Stimulated activated CD8-positive, alpha-beta memory T cell treated with anti-CD3 and anti-CD28 coated beads, Interleukin-7, amount 100 ng/mL, for 48 hours (primary cell): ENCODE results near the gene SH3RF3.

Experiments used
- DNase-seq, 2 donors: peaks; one replicate each; pipeline ENCODE4 v3.0.0-alpha.2; 2020; ENCODE audit warnings: low read depth in 1 of 2; ENCODE audit errors: extremely low read depth in 1 of 2

Gene SH3RF3

GRCh38 chr2:109456776-109457175 lies 327.8 kb downstream of the SH3RF3 start:
- no peak for DNase-seq

- DNase-seq, result no peak
Measured at GRCh38 chr2:109457366-109457765, 328.4 kb downstream of the SH3RF3 start.

GRCh38 chr2:109457794-109458193 lies 328.8 kb downstream of the SH3RF3 start:
- DNase-seq, result no peak

- DNase-seq, result no peak
Measured at GRCh38 chr2:109458512-109458911, 329.5 kb downstream of the SH3RF3 start.

GRCh38 chr2:109459485-109459884 lies 330.5 kb downstream of the SH3RF3 start:
- no peak for DNase-seq

- DNase-seq, result no peak
Measured at GRCh38 chr2:109460553-109461324, 331.7 kb downstream of the SH3RF3 start.

- DNase-seq, result no peak
Measured at GRCh38 chr2:109463236-109463635, 334.2 kb downstream of the SH3RF3 start.

GRCh38 chr2:109463891-109464290 lies 334.9 kb downstream of the SH3RF3 start:
- DNase-seq, result no peak

- no peak for DNase-seq
Measured at GRCh38 chr2:109466674-109467575, 337.9 kb downstream of the SH3RF3 start.

- no peak for DNase-seq
Measured at GRCh38 chr2:109467701-109468100, 338.7 kb downstream of the SH3RF3 start.

GRCh38 chr2:109468893-109469292 lies 339.9 kb downstream of the SH3RF3 start:
- no peak for DNase-seq

- DNase-seq, result no peak
Measured at GRCh38 chr2:109471658-109472057, 342.7 kb downstream of the SH3RF3 start.

GRCh38 chr2:109472331-109472959 lies 343.4 kb downstream of the SH3RF3 start:
- no peak for DNase-seq

- no peak for DNase-seq
Measured at GRCh38 chr2:109472974-109473373, 344.0 kb downstream of the SH3RF3 start.

GRCh38 chr2:109473616-109474318 lies 344.8 kb downstream of the SH3RF3 start:
- DNase-seq, result no peak

GRCh38 chr2:109474319-109474825 lies 345.4 kb downstream of the SH3RF3 start:
- no peak for DNase-seq

GRCh38 chr2:109475531-109476210 lies 346.7 kb downstream of the SH3RF3 start:
- DNase-seq, result no peak

- DNase-seq, result no peak
Measured at GRCh38 chr2:109476641-109477441, 347.8 kb downstream of the SH3RF3 start.

- no peak for DNase-seq
Measured at GRCh38 chr2:109478906-109479493, 350.0 kb downstream of the SH3RF3 start.
